HepG2 (cell line): ENCODE results near the gene POU2F2. TPM values are rescaled to one million over a fixed set of nuclear protein-coding genes. Genes with fewer than 3 reads are reported as not detected.

ENCODE experiments used
- CCDC6 ChIP-seq: sonication (generic); formaldehyde crosslinking; IDR thresholded peaks from 2 replicates; pipeline ENCODE4 v1.8.1; 2022; ENCODE audit warnings: mild to moderate bottlenecking, missing genetic modification reagents, moderate library complexity
- DRAP1 ChIP-seq: IDR thresholded peaks from 2 replicates; pipeline ENCODE4 v1.6.1; 2016; ENCODE audit warnings: missing genetic modification reagents, missing compliant biosample characterization
- HOXD1 ChIP-seq: sonication (generic); formaldehyde crosslinking; IDR thresholded peaks from 2 replicates; pipeline ENCODE4 v1.5.0; 2020; ENCODE audit warnings: missing genetic modification reagents
- ISL2 ChIP-seq: sonication (generic); formaldehyde crosslinking; IDR thresholded peaks from 2 replicates; pipeline ENCODE4 v1.5.0; 2020; ENCODE audit warnings: missing genetic modification reagents
- MTF2 ChIP-seq: sonication (generic); formaldehyde crosslinking; IDR thresholded peaks from 2 replicates; pipeline ENCODE4 v1.5.0; 2020; ENCODE audit warnings: missing genetic modification reagents, borderline replicate concordance
- PATZ1 ChIP-seq: sonication (generic); formaldehyde crosslinking; IDR thresholded peaks from 2 replicates; pipeline ENCODE4 v1.4.0; 2020; ENCODE audit warnings: missing genetic modification reagents
- RELA ChIP-seq: sonication (generic); formaldehyde crosslinking; IDR thresholded peaks from 2 replicates; pipeline ENCODE4 v1.4.0; 2020; ENCODE audit warnings: missing genetic modification reagents
- SMAD1 ChIP-seq: sonication (generic); formaldehyde crosslinking; IDR thresholded peaks from 2 replicates; pipeline ENCODE4 v1.4.0; 2020; ENCODE audit warnings: missing genetic modification reagents, low read depth, mild to moderate bottlenecking, borderline replicate concordance
- SNRNP70 ChIP-seq: fragments of 200-400 bp; formaldehyde crosslinking; IDR thresholded peaks from 2 replicates; pipeline ENCODE4 v1.6.1; 2017; ENCODE audit warnings: mild to moderate bottlenecking, low read depth, low read length, moderate library complexity
- SOX6 ChIP-seq, 2 experiments: fragments of 450-650 bp in 1 of 2; sonication (generic) in 1 of 2; formaldehyde crosslinking in 1 of 2; IDR thresholded peaks; 2 replicates each; pipeline versions ENCODE4 v1.4.0 to v1.6.1; 2017 to 2020; ENCODE audit warnings: antibody characterized with exemption in 1 of 2, mild to moderate bottlenecking in 1 of 2, missing genetic modification reagents in 1 of 2
- SP5 ChIP-seq: IDR thresholded peaks from 2 replicates; pipeline ENCODE4 v1.6.1; 2016; ENCODE audit warnings: low read depth, borderline replicate concordance
- THAP8 ChIP-seq: sonication (generic); formaldehyde crosslinking; IDR thresholded peaks from 2 replicates; pipeline ENCODE4 v1.5.1; 2020; ENCODE audit warnings: missing genetic modification reagents, mild to moderate bottlenecking, borderline replicate concordance
- ZBTB7B ChIP-seq: sonication (generic); formaldehyde crosslinking; IDR thresholded peaks from 2 replicates; pipeline ENCODE4 v1.4.0; 2020; ENCODE audit warnings: missing genetic modification reagents
- ZMYM4 ChIP-seq: sonication (generic); formaldehyde crosslinking; IDR thresholded peaks from 2 replicates; pipeline ENCODE4 v1.8.1; 2023; ENCODE audit warnings: mild to moderate bottlenecking, missing genetic modification reagents
- ZNF138 ChIP-seq: sonication (generic); formaldehyde crosslinking; IDR thresholded peaks from 2 replicates; pipeline ENCODE4 v1.5.0; 2020; ENCODE audit warnings: mild to moderate bottlenecking, low read depth, missing genetic modification reagents
- ZNF234 ChIP-seq: sonication (generic); formaldehyde crosslinking; conservative IDR thresholded peaks from 2 replicates; pipeline ENCODE4 v1.5.1; 2020; ENCODE audit warnings: mild to moderate bottlenecking, missing genetic modification reagents
- ZNF713 ChIP-seq: sonication (generic); formaldehyde crosslinking; IDR thresholded peaks from 2 replicates; pipeline ENCODE4 v1.4.0; 2020; ENCODE audit warnings: mild to moderate bottlenecking, missing genetic modification reagents
- ZSCAN21 ChIP-seq: sonication (generic); formaldehyde crosslinking; IDR thresholded peaks from 2 replicates; pipeline ENCODE4 v1.8.0; 2022; ENCODE audit warnings: mild to moderate bottlenecking, missing genetic modification reagents, moderate library complexity, borderline replicate concordance
- polyA plus RNA-seq, 8 experiments: library from polyadenylated mRNA; depleted of rRNA in 3 of 8; stranded (reverse) in 7 of 8; unstranded in 1 of 8; fragments of >200 nt; fragmentation: Illumina TruSeq in 4 of 8; extraction: Trizol in 4 of 8; gene quantifications; 2 replicates each; pipeline versions ENCODE4 v1.2.1 to v1.2.3, GENCODE V29; 2011 to 2016; ENCODE audit warnings: low read depth in 4 of 8, missing spikeins in 1 of 8, mixed read lengths in 1 of 8; ENCODE audit not compliant: insufficient read depth in 1 of 8
- total RNA-seq, 5 experiments: library from RNA; depleted of rRNA; stranded (reverse); fragments of >200 nt; fragmentation: Illumina TruSeq; extraction: Trizol; gene quantifications; 2 replicates each; pipeline ENCODE4 v1.2.3, GENCODE V29; 2016; ENCODE audit warnings: low read depth in 1 of 5
- TF ChIP-seq, protein P1 (sequence below), 2 experiments: sonication (generic) in 1 of 2; formaldehyde crosslinking in 1 of 2; IDR thresholded peaks; 2 replicates each; pipeline versions ENCODE4 v1.4.0 to v1.6.1; 2016 to 2020; ENCODE audit warnings: borderline replicate concordance in 1 of 2, low read depth in 1 of 2, mild to moderate bottlenecking in 1 of 2, missing genetic modification reagents in 1 of 2
- TF ChIP-seq, protein P2 (sequence below): sonication (generic); formaldehyde crosslinking; IDR thresholded peaks from 2 replicates; pipeline ENCODE4 v1.5.1; 2020; ENCODE audit warnings: missing genetic modification reagents, mild to moderate bottlenecking, borderline replicate concordance

Gene POU2F2
- total and polyA plus RNA-seq, 2 of the 13 experiments (the other 11 are each of a cell fraction or from before 2014, with no cell fraction given): 0.09 to 0.17 TPM

GRCh38 chr19:42132851-42133528, 744 bp upstream of the POU2F2 start (continued):
- TF ChIP-seq ZNF713 (CRISPR knock-in tag) (no peak), ZBTB7B (CRISPR knock-in tag) (no peak), ISL2 (CRISPR knock-in tag) (no peak), MTF2 (CRISPR knock-in tag) (peak; percentile 73; the same call in 1 of the 2 replicates), HOXD1 (no peak), ZNF234 (CRISPR knock-in tag) (no peak), CCDC6 (CRISPR knock-in tag) (no peak), SOX6 (IDR thresholded peaks at IDR 0.05) (no peak), SOX6 (CRISPR knock-in tag; IDR thresholded peaks at IDR 0.05) (no peak; the same call in 1 of the 2 replicates), SP5 (CRISPR knock-in tag) (peak; percentile 75; the same call in 1 of the 2 replicates), ZSCAN21 (no peak), THAP8 (no peak), RELA (0 out of 2 replicates have a peak, but pooled peaks have one; percentile 68), ZNF138 (CRISPR knock-in tag) (no peak), PATZ1 (peak; percentile 92), SMAD1 (CRISPR knock-in tag) (0 out of 2 replicates have a peak, but pooled peaks have one; percentile 38), SNRNP70 (no peak), DRAP1 (CRISPR knock-in tag) (no peak), ZMYM4 (CRISPR knock-in tag) (no peak)
- TF ChIP-seq, protein P1, sequence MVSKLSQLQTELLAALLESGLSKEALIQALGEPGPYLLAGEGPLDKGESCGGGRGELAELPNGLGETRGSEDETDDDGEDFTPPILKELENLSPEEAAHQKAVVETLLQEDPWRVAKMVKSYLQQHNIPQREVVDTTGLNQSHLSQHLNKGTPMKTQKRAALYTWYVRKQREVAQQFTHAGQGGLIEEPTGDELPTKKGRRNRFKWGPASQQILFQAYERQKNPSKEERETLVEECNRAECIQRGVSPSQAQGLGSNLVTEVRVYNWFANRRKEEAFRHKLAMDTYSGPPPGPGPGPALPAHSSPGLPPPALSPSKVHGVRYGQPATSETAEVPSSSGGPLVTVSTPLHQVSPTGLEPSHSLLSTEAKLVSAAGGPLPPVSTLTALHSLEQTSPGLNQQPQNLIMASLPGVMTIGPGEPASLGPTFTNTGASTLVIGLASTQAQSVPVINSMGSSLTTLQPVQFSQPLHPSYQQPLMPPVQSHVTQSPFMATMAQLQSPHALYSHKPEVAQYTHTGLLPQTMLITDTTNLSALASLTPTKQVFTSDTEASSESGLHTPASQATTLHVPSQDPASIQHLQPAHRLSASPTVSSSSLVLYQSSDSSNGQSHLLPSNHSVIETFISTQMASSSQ (IDR thresholded peaks at IDR 0.05; ENCODE audit: low read depth): no peak
- TF ChIP-seq, protein P1 (CRISPR knock-in tag; IDR thresholded peaks at IDR 0.05; ENCODE audit: borderline replicate concordance): no peak
- TF ChIP-seq, protein P2, sequence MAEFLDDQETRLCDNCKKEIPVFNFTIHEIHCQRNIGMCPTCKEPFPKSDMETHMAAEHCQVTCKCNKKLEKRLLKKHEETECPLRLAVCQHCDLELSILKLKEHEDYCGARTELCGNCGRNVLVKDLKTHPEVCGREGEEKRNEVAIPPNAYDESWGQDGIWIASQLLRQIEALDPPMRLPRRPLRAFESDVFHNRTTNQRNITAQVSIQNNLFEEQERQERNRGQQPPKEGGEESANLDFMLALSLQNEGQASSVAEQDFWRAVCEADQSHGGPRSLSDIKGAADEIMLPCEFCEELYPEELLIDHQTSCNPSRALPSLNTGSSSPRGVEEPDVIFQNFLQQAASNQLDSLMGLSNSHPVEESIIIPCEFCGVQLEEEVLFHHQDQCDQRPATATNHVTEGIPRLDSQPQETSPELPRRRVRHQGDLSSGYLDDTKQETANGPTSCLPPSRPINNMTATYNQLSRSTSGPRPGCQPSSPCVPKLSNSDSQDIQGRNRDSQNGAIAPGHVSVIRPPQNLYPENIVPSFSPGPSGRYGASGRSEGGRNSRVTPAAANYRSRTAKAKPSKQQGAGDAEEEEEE (CRISPR knock-in tag): no peak
